ENCODE data around the gene FAM222A. TPM values are rescaled to one million over a fixed set of nuclear protein-coding genes. Genes with fewer than 3 reads are reported as not detected.

The FAM222A gene
- total and polyA plus RNA-seq, 2 of the 8 experiments (the other 6 are each of a cell fraction or from before 2014, with no cell fraction given), result 0.94 to 1.1 TPM

DNA sequence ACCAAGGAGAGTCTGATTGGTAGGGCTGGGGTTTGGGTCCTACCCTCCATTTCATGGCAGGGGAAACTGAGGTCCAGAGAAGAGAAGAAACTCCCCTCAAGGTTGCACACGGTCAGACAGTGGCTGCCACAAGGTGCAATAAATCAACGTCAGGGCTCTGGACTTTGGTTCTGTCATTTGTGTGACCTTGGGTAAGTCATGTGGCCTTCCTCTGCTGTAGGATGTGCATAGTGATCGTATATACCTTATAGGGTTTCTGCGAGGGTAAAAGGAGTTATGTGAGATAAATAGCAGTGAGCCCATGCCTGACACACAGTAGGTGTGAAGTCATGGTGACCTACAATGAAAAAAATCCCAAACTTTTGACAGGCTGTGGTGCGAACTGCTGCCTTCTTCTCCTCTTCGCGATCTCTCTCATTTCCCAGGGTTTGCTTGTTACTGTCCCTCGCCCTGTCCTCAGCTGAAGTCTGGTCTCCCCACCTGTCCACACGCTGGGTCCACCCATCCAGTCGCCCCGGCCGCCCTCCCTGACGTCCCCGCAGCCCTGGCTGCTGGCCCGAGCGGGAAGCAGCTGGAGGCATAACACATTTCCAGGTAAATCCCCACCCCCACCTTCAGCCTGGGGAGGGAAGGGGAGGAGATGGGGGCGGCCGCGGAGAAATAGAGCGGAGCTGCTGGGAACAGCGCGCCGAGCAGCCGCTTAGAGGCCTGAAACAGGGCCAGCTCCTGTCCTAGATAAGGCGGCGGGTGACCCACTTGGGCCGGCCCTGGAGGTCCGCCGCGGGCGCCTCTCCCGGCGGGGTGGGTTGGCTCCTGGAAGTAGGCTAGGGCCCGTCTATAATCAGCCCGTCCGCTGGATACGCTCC, 1.8 kb upstream of the FAM222A start (continued):
- TF ChIP-seq E2F6 (IDR thresholded peaks at IDR 0.05), result no peak
- TF ChIP-seq POU5F1 (IDR thresholded peaks at IDR 0.05; ENCODE audit: low read depth, low read length), result no peak
- no peak for TF ChIP-seq CHD1 (IDR thresholded peaks at IDR 0.05; ENCODE audit: low read depth, low read length)
- no peak for TF ChIP-seq TAF7 (optimal IDR thresholded peaks at IDR 0.05; ENCODE audit: borderline replicate concordance, low read depth, low read length)
- no peak for TF ChIP-seq HDAC2 (IDR thresholded peaks at IDR 0.05; ENCODE audit: borderline replicate concordance in 1 of 2, low read depth in 2 of 2, low read length in 2 of 2)
- no peak for TF ChIP-seq ZNF274 (IDR thresholded peaks at IDR 0.05; ENCODE audit: borderline replicate concordance, extremely low read depth, low read length)
- no peak for TF ChIP-seq YY1 (IDR thresholded peaks at IDR 0.05; ENCODE audit: low read depth, low read length)
- TF ChIP-seq SP4 (IDR thresholded peaks at IDR 0.05; ENCODE audit: low read length), result no peak
- TF ChIP-seq, protein P1, sequence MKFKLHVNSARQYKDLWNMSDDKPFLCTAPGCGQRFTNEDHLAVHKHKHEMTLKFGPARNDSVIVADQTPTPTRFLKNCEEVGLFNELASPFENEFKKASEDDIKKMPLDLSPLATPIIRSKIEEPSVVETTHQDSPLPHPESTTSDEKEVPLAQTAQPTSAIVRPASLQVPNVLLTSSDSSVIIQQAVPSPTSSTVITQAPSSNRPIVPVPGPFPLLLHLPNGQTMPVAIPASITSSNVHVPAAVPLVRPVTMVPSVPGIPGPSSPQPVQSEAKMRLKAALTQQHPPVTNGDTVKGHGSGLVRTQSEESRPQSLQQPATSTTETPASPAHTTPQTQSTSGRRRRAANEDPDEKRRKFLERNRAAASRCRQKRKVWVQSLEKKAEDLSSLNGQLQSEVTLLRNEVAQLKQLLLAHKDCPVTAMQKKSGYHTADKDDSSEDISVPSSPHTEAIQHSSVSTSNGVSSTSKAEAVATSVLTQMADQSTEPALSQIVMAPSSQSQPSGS (IDR thresholded peaks at IDR 0.05; ENCODE audit: low read length), result no peak
